ENCODE data around the gene CHPT1.

The CHPT1 gene

DNA sequence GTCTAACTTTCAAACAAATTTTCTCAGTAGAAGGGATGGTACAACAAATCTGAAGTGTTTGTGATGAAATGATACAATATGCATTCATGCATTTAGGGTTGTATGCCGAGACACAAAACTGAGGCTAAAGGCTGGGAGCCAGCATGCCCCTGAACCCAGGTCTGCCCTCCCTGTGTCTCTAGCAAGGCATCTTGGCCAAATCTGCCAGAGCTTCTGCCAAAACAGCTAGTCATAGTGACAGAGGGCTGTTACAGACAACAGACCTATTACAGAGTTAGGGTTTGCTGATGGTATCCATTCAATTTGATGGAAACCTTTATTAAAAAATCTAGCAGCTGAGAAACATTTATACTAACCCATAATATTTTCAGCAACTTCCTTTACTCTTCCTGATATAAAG, 11.3 kb upstream of the CHPT1 start:
- H3K4me1 ChIP-seq (ENCODE audit: insufficient read depth, low read length) = 0 out of 2 replicates have a peak, but pooled peaks cover 6% of the 10 kb centered on the region
- H3K36me3 ChIP-seq (ENCODE audit: insufficient read depth, low read depth, low read length) = no peaks in the 10 kb centered on the region
- H3K9ac ChIP-seq (ENCODE audit: low read depth, low read length) = no peak overlapping the region
- no peaks in the 10 kb centered on the region for H3K9me3 ChIP-seq (ENCODE audit: insufficient read depth, low read depth, low read length)
- no peak overlapping the region for H3K4me3 ChIP-seq (ENCODE audit: low read length)
- H3K27ac ChIP-seq (ENCODE audit: low read length) = no peak overlapping the region
- H3K27me3 ChIP-seq (ENCODE audit: insufficient read depth, low read length) = no peaks in the 10 kb centered on the region

GRCh38 chr12:101690544-101691098, 6.8 kb upstream of the CHPT1 start:
- H3K9ac ChIP-seq (ENCODE audit: low read depth, low read length) = no peak overlapping the region
- no peak overlapping the region for H3K4me3 ChIP-seq (ENCODE audit: low read length)
- H3K27ac ChIP-seq (ENCODE audit: low read length) = no peak overlapping the region
- no peaks in the 10 kb centered on the region for H3K36me3 ChIP-seq (ENCODE audit: insufficient read depth, low read depth, low read length)
- no peaks in the 10 kb centered on the region for H3K4me1 ChIP-seq (ENCODE audit: insufficient read depth, low read length)
- no peaks in the 10 kb centered on the region for H3K9me3 ChIP-seq (ENCODE audit: insufficient read depth, low read depth, low read length)
- H3K27me3 ChIP-seq (ENCODE audit: insufficient read depth, low read length) = peaks cover 8% of the 10 kb centered on the region

- H3K4me1 ChIP-seq (ENCODE audit: insufficient read depth, low read length) = 0 out of 2 replicates have a peak, but pooled peaks cover 1% of the 10 kb centered on the region
- H3K27me3 ChIP-seq (ENCODE audit: insufficient read depth, low read length) = peaks cover 18% of the 10 kb centered on the region
- no peaks in the 10 kb centered on the region for H3K9me3 ChIP-seq (ENCODE audit: insufficient read depth, low read depth, low read length)
- no peak overlapping the region for H3K4me3 ChIP-seq (ENCODE audit: low read length)
- no peaks in the 10 kb centered on the region for H3K36me3 ChIP-seq (ENCODE audit: insufficient read depth, low read depth, low read length)
- no peak overlapping the region for H3K9ac ChIP-seq (ENCODE audit: low read depth, low read length)
- no peak overlapping the region for H3K27ac ChIP-seq (ENCODE audit: low read length)
Measured at GRCh38 chr12:101691503-101692096, 5.8 kb upstream of the CHPT1 start.

DNA sequence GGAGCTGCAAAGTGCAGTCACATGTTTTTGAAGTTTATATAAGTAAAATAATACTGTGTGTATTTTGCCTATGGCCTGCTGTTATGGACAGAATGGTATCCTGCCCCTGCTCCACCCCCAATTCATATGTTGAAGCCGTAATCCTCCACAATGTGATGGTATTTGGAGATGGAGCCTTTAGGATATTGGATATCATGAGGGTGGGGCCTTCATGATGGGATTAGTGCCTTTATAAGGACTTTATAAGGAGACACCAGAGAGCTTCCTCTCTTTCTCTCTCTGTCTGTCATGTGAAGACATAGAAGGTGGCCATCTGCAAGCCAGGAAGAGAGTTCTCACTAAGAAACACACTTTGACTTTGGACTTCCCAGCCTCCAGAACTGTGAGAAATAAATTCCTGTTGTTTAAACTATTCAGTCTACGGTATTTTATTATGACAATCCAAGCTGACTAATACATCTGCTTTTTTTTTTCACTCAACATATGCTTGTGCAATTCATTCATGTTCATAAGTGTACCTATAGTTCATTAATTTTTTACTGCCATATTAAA, 3.1 kb upstream of the CHPT1 start:
- Histone ChIP-seq H3K4me3 (ENCODE audit: low read length) (no peak overlapping the region), H3K9ac (ENCODE audit: low read depth, low read length) (no peak overlapping the region), H3K36me3 (ENCODE audit: insufficient read depth, low read depth, low read length) (no peaks in the 10 kb centered on the region), H3K4me1 (ENCODE audit: insufficient read depth, low read length) (peaks cover 3% of the 10 kb centered on the region; the same call in 1 of the 2 replicates), H3K27ac (ENCODE audit: low read length) (no peak overlapping the region), H3K9me3 (ENCODE audit: insufficient read depth, low read depth, low read length) (no peaks in the 10 kb centered on the region), H3K27me3 (ENCODE audit: insufficient read depth, low read length) (peaks cover 33% of the 10 kb centered on the region)

DNA sequence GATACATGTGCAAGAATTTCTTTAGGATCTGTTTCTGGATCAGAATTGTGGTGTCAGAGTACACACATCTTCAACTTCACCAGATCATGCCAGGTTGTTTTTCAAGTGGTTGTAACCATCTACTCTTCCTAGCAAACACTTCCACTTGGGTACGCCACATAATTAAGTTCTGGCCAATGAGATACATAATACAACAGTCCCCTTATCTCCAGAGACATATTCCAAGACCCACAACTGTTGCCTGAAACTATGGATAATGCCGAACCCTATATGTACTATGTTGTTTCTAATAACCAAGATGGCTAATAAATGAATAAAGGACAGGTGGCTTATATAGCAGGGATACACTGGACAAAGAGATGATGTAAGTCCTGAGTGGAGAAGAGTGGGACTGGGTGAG, 2.5 kb upstream of the CHPT1 start:
- no peaks in the 10 kb centered on the region for H3K9me3 ChIP-seq (ENCODE audit: insufficient read depth, low read depth, low read length)
- H3K36me3 ChIP-seq (ENCODE audit: insufficient read depth, low read depth, low read length) = no peaks in the 10 kb centered on the region
- peaks cover 3% of the 10 kb centered on the region; the same call in 1 of the 2 replicates for H3K4me1 ChIP-seq (ENCODE audit: insufficient read depth, low read length)
- H3K4me3 ChIP-seq (ENCODE audit: low read length) = no peak overlapping the region
- no peak overlapping the region for H3K27ac ChIP-seq (ENCODE audit: low read length)
- H3K9ac ChIP-seq (ENCODE audit: low read depth, low read length) = no peak overlapping the region
- peaks cover 33% of the 10 kb centered on the region for H3K27me3 ChIP-seq (ENCODE audit: insufficient read depth, low read length)

DNA sequence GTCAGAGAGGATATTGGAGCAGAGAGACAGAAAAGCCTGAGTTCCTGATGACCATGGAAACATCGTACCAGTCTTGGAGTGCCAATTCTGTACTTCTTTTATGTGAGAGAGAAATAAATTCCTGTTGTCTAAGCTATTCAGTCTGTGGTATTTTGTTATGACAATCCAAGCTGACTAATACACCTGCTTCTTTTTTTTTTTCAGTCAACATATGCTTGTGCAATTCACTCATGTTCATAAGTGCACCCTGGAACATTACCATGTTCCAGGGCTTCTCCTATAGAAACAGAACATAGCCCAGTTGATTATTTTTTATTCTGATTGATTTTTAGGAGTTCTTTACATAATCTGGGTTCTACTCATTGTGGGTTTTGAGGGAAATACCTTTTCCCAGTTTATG, 1.7 kb upstream of the CHPT1 start:
- H3K9ac ChIP-seq (ENCODE audit: low read depth, low read length) = no peak overlapping the region
- no peak overlapping the region for H3K4me3 ChIP-seq (ENCODE audit: low read length)
- H3K27me3 ChIP-seq (ENCODE audit: insufficient read depth, low read length) = peaks cover 33% of the 10 kb centered on the region
- H3K9me3 ChIP-seq (ENCODE audit: insufficient read depth, low read depth, low read length) = no peaks in the 10 kb centered on the region
- H3K4me1 ChIP-seq (ENCODE audit: insufficient read depth, low read length) = peaks cover 3% of the 10 kb centered on the region; the same call in 1 of the 2 replicates
- no peaks in the 10 kb centered on the region for H3K36me3 ChIP-seq (ENCODE audit: insufficient read depth, low read depth, low read length)
- H3K27ac ChIP-seq (ENCODE audit: low read length) = no peak overlapping the region

DNA sequence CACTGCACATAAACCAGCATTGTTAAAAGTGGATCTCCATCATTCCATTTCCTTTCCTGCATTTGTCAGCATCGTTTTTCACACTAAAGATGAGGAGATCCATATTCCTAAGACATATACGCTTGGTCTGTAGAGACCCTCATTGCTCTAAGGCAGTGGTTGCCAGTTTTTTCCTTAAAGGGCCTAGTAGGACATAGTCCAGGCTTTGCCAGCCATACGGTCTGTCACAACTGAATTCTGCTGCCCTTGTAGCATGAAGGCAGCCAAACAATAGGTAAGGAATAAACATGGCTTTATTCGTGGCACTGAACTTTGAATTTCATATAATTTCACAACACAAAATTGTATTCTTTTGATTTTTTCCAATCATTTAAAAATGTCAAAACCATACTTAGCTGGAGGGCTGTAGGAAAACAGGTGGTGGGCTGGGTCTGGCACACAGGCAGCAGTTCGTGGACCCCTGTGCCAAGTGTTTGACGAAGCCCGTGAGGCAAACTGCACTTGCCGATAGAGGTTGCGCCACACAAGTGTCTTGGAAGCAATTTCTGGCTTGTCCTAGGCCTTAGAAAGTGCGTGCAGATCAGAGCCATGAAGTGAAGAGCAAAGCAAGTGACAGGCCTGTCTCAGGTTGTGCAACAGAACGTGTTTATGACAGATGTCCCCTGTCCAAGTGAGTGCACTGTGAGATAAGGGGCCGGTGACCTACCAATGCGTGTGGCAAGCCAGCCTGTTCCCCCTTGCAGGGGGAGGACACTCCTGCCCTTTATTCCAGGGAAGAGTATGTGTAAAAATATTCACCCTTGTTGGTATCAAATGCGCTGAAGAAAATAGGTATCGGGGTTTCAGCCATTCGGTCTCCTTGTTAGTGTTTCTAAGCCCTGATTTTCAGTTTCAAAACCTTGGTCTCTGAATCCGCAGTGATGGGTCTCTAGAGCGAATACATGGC, 916 bp upstream of the CHPT1 start:
- H3K27me3 ChIP-seq (ENCODE audit: insufficient read depth, low read length) = peaks cover 33% of the 10 kb centered on the region
- H3K27ac ChIP-seq (ENCODE audit: low read length) = no peak overlapping the region
- H3K4me1 ChIP-seq (ENCODE audit: insufficient read depth, low read length) = peaks cover 3% of the 10 kb centered on the region; the same call in 1 of the 2 replicates
- H3K9ac ChIP-seq (ENCODE audit: low read depth, low read length) = peak overlapping the region; percentile 76; the same call in 1 of the 2 replicates
- H3K36me3 ChIP-seq (ENCODE audit: insufficient read depth, low read depth, low read length) = no peaks in the 10 kb centered on the region
- no peaks in the 10 kb centered on the region for H3K9me3 ChIP-seq (ENCODE audit: insufficient read depth, low read depth, low read length)
- peak overlapping the region; percentile 89 for H3K4me3 ChIP-seq (ENCODE audit: low read length)

DNA sequence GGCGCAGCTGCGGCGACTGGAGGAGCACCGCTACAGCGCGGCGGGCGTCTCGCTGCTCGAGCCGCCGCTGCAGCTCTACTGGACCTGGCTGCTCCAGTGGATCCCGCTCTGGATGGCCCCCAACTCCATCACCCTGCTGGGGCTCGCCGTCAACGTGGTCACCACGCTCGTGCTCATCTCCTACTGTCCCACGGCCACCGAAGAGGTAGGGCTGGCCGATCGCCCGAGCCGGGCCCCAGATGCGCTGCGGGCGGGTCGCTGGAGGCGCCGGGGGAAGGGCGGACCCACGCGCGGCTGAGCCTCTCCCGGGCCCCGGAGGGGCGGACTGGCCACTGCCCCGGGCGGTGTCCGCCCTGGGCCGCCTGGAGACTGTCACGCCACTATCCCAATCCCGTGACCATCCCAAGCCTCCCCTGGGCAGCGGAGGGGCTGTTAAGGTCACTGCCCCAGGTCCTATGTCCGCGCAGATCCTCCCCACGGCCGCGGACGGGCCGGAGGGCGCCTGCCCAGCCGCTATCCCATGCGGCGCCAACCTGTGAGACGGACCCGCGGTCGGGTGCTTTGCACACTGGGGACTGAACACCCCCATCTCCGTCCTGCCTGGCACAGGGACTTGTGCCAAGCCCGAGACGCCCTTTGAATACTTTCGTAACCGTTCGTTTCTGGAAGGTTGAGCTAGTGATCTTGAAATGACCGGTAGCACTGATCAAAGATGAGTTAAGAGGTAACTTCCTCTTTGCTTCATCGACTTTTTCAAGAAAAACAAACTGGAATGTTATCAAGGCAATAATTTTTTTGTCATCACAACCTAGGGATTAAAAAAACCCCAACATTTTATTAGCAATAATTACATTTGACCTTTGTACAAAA, 725 bp downstream of the CHPT1 start:
- peaks cover 3% of the 10 kb centered on the region; the same call in 1 of the 2 replicates for H3K4me1 ChIP-seq (ENCODE audit: insufficient read depth, low read length)
- no peak overlapping the region for H3K27ac ChIP-seq (ENCODE audit: low read length)

DNA sequence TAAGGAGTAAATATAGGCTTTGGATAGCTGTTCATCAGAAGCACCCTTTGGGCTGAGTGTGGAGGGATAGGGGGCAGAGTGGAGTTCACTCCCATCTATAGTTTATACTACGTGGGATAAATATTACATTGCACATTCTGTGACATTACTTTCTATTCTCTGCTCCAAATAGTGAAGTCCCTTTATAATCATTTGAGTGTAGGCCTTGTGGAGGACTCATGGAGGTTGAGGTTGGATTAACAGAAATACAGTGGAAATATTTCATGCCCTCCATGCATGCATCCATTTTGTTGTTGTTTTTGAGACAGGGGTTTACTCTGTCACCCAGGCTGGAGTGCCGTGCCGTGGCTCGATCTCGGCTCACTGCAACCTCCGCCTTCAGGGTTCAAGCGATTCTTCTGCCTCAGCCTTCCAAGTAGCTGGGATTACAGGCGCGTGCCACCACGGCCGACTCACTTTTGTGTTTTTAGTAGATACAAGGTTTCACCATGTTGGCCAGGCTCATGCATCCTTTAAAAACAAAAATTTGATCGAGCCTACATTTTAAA, 1.4 kb downstream of the CHPT1 start:
- peaks cover 3% of the 10 kb centered on the region; the same call in 1 of the 2 replicates for H3K4me1 ChIP-seq (ENCODE audit: insufficient read depth, low read length)

More for the DNA sequence above, 725 bp downstream of the CHPT1 start:
- Histone ChIP-seq H3K9ac (ENCODE audit: low read depth, low read length) (peak overlapping the region; percentile 80), H3K27me3 (ENCODE audit: insufficient read depth, low read length) (peaks cover 33% of the 10 kb centered on the region), H3K9me3 (ENCODE audit: insufficient read depth, low read depth, low read length) (no peaks in the 10 kb centered on the region), H3K4me3 (ENCODE audit: low read length) (peak overlapping the region; percentile 89), H3K36me3 (ENCODE audit: insufficient read depth, low read depth, low read length) (no peaks in the 10 kb centered on the region)

DNA sequence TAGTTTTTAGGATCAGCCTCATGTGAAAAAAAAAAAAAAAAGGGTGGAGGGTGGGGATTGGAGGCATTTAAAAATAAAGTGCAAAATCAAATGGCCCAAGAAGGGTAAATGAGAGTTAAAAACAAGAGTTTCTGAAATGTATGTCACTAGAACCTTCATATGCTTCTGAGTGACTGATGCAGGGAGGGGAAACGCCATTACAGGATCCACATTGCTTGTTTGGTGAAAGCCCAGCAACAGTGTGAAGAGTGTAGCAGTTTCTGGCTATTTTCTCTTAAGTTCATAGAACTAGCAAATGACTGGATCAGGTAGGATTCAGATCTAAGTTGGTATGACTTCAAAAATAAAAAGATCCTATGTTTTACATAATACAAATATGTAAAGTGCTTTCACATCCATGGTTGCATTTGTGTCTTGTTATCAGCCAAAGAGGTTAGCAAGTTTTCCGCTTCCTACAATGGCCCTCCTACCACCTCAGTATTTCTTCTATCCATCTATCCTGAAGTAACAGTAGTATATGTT, 2.9 kb downstream of the CHPT1 start:
- Histone ChIP-seq H3K4me3 (ENCODE audit: low read length) (no peak overlapping the region), H3K27ac (ENCODE audit: low read length) (no peak overlapping the region), H3K9me3 (ENCODE audit: insufficient read depth, low read depth, low read length) (no peaks in the 10 kb centered on the region), H3K27me3 (ENCODE audit: insufficient read depth, low read length) (peaks cover 27% of the 10 kb centered on the region), H3K36me3 (ENCODE audit: insufficient read depth, low read depth, low read length) (no peaks in the 10 kb centered on the region), H3K9ac (ENCODE audit: low read depth, low read length) (no peak overlapping the region), H3K4me1 (ENCODE audit: insufficient read depth, low read length) (peaks cover 3% of the 10 kb centered on the region; the same call in 1 of the 2 replicates)

More for the DNA sequence above, 1.4 kb downstream of the CHPT1 start:
- Histone ChIP-seq H3K4me3 (ENCODE audit: low read length) (peak overlapping the region; percentile 89), H3K27ac (ENCODE audit: low read length) (no peak overlapping the region), H3K36me3 (ENCODE audit: insufficient read depth, low read depth, low read length) (no peaks in the 10 kb centered on the region), H3K27me3 (ENCODE audit: insufficient read depth, low read length) (peaks cover 33% of the 10 kb centered on the region), H3K9me3 (ENCODE audit: insufficient read depth, low read depth, low read length) (no peaks in the 10 kb centered on the region), H3K9ac (ENCODE audit: low read depth, low read length) (peak overlapping the region; percentile 80; the same call in 1 of the 2 replicates)
